HTR-8/SVneo (cell line): ENCODE results near the gene IL2RA.
A peak's percentile ranks its signal among the peaks of the same experiment; 100 is the strongest.
"Not testable (repeated sequence)": the region's sequence is repeated elsewhere in the genome, so short reads cannot be mapped to it uniquely, and the experiment has no call there.

Experiments used
- DNase-seq: peaks from one replicate; pipeline ENCODE4 v3.0.0; 2011; ENCODE audit warnings: low spot score, mixed read lengths; ENCODE audit not compliant: insufficient read length
- FAIRE-seq: peaks from 2 replicates; lab custom pipeline; 2011; peaks lifted over from hg19 to GRCh38; lab: Jason Lieb, UNC

IL2RA gene

DNA sequence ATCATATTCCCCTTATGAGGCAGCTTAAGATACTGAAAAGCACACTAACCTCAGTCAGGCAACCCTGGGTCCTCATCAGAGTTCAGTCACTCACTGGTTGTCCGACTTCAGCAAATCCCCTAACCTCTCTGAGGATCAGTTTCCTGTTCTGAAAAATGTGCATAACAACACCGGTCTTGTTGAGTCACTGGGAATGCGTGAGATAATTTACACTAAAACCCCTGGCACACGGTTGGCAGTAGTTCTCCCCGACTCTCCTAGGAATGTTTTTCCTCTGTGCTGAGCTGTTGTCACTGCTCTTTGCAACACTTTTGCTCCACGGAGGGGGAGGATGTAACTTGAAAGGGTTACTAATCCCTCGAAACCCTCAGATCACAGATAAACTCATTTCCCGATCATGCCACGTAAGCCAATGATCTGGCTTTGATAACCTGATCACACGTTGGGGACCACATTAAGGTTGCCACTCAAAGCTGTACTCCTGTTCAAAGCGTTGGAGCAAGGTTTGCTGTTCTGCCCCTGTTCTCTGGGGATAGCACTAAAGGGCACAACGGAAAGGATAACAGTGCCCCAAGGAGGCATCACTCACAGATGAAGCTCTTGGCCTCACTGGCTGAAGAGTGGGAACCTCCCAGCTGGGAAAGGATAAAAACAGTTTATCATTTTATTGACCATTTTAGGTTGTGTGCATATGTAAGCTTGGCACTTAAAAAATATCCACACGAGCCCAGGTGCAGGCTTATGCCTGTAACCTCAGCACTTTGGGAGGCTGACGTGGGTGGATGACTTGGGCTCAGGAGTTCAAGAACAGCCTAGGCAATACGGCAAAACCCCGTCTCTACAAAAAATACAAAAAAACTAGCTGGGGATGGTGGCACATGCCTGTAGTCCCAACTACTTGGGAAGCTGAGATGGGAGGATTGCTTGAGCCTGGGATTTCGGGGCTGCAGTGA lies 21.6 kb upstream of the IL2RA start:
- FAIRE-seq (no peak), DNase-seq (no peak)

DNA sequence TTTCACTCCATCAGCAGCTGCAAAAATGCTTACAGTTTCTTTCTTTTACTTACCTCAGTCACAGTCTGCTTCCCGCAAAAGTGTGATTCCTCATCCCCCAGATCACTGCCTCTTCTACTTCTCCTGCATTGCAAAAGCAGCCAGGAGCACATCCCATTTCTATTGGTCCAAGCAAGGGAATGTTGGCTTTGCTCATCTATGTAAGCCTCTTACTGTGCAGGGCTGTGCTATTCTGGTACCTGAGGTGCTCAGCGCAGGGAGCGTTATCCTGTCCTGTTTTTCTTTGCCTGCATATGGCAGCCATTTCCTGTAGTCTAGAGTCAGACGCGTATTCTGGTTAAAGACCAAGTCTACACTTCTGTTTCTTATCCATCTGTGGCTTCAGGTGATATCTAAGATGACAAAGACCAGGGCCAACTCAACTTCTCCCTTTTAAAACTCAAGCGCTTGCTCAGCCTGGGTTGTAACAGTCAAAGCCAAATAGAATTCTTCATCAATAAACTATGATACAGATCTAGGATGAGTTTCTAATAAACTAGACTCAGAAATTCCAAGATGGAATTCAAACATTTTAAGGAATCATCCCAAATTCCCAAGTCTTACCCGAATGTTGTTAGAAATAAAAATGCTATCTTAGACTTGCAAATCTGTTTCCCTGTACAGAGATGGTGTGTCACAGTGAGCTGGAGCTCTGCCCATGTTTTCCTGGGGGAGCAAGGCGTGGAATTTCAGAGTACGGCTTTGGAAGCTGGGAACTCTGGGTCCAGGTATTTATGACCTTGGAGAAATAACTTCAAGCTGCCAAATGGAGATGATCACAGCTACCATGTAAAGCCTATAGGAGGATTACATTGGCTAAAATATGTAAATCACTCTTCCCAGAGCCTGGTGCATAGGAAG lies 20.6 kb upstream of the IL2RA start:
- FAIRE-seq, result no peak
- no peak for DNase-seq

DNA sequence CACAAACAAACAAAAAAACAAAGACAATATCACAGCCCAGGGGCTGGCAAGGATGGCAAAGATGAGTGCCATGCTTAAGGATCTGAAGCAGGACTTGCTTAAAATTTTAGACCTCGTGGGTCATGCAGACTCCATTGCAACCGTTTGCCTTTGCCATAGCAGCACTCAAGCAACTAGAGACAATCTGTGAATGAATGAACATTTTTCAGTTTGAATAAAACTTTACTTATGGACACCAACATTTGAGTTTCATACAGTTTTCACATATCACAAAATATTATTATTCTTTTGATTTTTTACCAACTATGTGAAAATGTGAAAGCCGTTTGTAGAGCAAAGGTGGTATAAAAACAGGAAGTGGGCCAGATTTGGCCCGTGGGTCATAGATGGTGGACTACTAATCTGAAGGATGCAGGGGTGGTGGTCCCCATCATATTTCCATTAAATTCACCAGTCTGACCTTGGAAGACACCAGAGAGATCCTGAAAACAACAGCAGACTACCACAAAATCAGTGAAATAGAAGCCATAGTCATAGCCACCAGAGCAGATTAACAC lies 18.3 kb upstream of the IL2RA start:
- DNase-seq, result no peak
- no peak for FAIRE-seq

DNA sequence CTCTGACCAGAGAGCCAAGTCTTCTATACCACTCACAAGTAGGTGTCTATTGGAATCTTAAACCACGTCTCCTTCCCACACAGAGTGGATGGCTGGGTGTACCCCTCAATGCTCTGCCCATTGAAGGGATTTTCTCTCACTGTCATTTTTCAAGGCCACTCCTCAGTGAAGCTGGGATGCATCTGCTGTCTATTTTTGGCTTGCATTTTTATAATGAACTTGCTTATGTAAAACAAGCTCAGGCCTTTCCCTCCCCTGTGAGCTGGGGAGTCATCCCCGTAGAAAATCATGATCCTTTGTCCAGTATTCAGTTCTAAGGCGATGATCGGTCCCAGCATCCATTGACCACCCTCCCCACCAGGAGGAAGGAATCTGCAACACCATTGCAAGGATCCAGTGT lies 16.9 kb upstream of the IL2RA start:
- FAIRE-seq, result no peak
- no peak for DNase-seq

DNA sequence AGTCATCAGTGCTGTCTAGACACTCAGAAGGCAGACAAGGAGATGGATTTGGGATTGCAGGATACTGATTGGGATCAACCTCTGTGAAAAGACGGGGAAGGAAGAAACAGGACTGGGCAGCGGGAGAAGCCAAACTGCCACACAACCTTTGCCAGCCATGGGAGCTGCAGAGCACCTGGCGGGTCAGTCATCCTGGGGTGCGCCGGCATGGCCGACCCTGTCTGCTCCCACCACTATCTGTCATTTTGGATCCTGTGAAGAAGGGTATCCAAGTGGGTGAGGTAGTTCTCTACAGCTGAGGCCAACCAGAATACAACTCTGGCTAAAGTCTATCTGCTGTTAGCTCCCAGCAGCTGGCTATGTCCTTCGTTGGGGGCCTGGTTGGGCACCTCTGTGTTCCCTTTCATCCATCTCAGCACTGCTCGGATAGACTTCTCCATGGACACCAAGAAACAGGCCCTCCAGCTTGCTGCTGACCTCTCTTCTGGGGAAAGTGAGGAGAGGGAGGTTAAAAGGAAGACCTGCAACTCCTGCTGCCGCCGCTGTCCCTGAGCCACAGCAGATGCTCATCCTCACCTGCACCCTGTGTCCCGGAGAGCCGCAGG lies 15.0 kb upstream of the IL2RA start:
- no peak for FAIRE-seq
- no peak for DNase-seq

DNA sequence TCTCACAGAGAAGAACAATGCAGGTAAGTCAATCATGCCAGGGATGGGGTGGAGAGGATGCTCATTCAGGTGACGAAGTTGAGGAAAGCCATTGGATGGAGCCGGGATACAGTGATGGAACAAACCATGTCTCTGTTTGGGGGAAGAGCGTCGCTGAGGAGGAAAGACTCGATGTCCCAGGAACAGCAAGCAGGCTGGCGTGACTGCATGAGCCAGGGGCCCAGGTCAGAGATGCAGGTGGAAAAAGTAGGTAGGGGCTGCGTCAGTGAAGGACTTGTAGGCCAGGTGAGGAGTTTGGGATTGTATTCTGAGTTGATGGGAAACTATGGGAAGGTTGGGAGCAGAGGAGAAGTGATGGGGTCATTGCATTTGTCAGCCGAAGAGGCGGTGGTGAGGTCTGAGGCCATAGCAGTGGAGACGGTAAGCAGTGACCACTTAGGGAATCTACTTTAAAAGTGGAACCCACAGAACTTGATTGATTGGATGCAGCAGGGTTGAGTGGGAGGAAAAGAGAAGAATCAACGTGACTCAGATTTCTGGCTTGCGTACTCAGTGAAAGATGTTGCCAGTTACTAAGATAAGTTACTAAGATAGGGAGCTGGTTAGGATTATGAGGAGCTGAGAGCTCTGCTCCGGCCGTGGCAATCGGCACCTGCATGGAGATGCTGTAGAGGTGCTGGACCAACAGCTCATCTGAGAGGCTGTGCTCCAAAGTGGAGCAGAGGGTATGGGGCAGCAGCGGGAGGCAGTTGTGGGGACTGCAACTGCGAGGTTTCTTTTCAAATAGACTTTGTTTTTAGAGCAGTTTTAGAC lies 12.5 kb upstream of the IL2RA start:
- DNase-seq, result peak; percentile 46
- FAIRE-seq, result no peak

DNA sequence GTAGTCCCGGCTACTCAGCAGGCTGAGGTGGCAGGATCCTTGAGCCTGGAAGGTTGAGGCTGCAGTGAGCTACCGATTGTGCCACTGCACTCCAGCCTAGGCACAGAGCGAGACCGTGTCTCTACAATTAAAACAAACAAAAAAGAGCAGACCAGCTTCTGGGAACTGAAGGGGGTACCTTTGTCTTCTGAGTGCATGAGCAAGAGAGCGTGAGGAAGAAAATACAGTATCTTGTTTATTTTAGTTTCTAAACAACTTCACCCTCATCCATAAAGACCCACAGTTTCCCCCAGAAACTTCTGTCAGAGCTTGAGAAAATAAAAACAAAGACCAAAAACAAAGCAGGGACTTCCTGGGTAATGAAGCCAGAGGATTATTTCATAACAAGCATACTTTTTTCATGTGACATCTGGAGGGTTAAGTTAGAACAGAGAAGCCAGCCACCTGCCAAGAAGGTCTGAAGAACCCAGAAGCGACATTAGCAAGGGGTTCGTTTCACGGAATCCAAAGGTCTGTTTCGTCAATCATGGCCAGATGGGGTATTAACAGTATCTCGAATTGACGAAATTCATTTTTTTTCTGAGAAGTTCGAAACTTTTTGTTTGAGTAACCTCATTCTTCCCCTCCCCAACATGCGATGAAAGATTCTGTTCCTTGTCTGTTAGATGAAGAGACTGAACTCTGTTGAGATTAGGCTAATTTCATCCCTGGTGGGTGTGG lies 10.2 kb upstream of the IL2RA start:
- FAIRE-seq (no peak), DNase-seq (no peak)

DNA sequence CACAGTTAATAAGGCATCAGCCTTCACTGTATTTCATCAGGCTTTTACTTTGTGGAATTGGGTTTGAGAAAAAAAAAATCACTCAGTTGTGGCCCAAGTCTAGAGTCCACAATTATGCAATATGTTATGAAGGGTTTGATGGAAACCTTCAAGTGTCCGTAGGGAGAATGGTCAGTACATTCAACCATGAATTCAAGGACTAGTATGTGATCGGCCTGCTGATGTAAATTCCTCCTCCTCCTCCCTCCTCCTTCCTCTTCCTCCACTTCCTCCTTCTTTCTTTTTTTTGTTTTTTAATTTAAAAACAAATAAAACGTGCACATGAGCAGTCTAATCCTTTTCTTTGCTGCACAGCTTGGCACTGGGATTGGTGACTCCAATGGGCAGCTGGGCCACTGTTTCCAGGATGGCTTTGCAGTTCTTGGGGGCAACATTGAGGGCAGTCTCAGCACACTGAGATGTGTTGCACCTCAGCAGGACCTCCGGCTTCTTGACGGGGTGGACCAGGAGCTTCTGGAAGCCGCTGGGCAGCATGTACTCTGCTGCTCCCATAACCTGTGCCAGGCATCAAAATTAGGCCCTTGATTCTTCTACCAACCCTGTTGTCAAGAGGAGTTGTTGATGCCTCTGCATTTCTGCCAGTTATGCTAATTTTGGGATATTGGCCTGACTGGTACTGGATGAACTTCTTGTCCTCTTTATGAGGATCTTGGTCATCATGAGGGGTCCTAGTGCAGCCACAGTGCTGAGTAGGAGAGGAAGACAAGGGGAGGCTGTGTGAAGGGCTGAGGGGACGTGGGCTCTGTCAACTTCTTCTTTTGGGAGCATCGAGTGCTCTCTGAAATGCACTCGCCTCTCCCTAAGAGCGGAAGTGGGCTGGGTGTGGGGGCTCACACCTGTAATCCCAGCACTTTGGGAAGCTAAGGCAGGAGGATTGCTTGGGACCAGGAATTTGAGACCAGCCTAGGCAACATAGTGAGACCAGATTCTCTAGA lies 9.3 kb upstream of the IL2RA start:
- FAIRE-seq, result no peak
- DNase-seq, result no peak

DNA sequence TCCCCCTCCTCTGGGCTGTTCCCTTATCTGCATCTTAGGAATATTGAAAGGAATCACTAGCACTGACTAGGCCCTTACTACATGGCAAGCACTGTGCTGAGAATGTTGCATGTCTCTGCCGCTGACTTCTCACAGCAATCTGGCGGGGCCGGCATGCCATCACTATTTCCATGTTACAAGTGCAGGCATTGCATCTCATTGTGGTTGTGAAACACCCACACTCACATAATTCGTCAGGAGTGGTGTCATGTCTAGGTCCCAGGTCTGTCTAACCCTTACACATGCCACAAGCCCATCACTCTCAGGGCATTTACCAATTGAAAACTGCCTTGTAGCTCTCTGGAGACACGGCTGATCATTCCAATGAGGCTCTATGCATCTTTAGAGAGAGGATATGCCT lies 8.5 kb upstream of the IL2RA start:
- DNase-seq, result no peak
- FAIRE-seq, result no peak

DNA sequence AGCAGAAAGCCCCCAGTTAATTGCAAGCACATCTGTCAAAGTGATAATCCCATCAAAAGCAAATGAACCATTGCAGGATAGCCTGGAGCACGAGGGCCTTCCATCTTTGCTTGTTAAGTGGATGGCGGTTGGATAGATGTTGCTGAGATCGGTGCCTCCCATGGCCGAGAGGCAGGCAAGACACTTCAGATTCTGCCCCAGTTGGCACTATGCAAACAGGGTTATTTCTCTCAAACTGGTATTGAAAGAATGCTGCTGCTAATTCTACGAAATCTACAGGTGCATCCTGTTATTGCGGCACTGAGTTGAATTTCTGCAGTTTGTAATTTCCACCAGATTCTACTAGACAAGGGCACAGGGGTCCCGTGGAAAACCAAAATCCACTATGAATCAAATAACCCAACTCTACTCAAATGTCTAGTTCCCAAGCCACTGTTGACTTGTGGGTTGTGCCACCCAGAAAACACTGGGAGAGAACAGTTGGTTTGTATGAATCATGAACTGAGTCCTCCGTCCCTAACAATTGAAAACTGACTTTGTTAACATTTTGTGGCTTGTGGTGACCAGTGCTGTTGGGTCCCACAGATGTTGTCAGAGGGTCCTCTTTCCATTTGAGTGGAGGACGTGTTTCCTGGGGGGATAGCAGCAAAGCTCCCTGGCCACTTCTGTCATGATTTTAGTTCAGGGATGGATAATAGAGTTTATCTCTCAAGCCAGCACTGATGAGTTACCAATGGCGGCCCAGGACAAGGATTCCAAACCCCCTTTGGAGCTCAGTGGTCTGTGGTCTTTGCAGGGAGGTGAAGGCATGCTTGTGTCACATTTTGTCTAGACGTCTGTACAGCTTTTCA lies 7.1 kb upstream of the IL2RA start:
- DNase-seq, result no peak
- no peak for FAIRE-seq

DNA sequence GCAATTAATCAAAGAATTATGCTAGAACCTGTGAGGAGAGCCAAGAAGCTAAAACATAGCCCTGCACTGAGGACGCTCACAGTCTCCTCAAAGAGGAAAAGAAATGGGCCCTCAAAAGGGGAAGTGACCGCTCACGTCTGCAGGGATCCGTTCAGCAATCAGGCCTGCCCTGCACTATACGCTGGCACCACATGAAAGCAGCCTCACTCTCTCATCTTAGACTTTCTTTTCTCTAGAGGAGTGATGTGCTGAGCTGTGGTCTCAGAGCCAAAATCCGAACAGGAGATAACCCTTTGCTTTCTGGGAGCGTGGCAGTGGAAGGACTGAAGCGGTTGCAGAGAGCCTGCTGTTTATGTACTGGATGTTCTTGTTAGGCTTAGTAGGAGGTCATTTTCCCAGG lies 6.3 kb upstream of the IL2RA start:
- no peak for DNase-seq
- no peak for FAIRE-seq

DNA sequence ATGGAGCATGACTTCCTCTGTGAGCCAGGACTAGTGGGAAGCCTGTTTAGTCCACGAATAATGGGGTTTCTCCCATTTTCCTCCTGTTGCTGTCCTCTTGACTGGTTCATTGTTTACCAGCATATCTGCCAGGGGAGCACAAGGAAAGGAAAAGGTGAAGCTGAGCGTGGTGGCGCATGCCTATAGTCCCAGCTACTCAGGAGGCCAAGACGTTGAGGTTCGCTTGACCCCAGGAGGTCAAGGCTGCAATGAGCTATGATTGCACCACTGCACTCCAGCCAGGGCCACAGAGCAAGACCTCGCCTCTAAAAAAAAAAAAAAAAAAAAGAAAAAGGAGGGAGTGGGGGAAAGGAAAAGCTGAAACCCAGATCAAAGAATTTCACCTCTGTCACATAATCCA lies 5.8 kb upstream of the IL2RA start:
- FAIRE-seq, result no peak
- DNase-seq, result no peak

DNA sequence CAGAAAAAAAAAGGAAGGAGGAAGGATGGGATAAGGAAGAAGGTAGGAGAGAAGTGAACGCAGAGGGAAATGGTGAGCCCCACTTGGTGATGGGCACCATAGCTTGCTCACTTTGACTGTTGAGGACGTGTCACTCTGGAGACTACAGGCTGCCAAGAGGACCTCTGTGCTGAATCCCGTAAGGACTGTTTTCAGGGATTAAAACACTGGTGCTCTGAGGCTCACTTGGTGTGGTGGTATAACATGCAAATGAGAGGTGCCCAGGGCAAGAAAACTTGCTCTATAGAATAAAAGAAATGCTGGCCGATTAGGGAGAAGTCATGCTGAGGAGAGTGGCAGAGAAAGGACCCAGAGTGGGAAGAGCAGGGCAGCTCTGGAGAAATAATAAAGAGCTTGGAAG lies 5.3 kb upstream of the IL2RA start:
- FAIRE-seq, result no peak
- no peak for DNase-seq

DNA sequence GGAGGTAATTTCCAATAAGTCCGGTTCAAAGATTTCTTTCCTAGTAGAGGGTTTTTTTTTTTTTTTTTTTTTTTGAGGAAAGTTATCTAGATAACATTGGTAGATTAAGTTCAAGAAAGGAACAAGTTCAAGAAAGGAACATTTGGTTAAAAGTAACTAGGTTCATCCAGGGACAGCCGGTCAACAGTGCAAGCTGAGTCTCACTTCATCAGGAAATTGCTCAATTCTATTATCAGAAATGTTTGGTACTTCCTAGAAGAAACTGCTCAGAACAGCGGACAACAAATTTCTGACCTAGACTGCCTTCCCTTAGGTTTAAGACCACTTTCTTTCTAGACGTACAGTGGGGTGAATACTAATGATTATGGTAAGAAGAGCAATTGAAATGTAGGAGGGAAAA lies 3.7 kb upstream of the IL2RA start:
- no peak for DNase-seq
- FAIRE-seq, result no peak

DNA sequence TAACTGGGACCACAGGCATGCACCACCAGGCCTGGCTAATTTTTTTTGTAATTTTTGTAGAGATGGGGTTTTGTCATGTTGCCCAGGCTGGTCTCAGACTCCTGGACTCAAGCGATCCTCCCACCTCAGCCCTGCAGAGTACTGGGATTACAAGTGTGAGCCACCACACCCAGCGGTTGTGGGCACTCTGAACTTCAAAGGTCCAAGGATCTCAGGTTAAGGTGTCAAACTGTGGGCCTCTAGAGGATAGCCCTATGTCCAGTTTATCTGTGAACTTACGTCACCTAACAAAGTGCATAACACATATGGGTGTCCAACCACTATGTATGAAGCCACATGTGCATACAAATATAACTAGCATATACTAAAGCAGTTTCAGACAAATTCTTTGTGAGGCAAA lies 3.2 kb upstream of the IL2RA start:
- FAIRE-seq, result no peak

DNA sequence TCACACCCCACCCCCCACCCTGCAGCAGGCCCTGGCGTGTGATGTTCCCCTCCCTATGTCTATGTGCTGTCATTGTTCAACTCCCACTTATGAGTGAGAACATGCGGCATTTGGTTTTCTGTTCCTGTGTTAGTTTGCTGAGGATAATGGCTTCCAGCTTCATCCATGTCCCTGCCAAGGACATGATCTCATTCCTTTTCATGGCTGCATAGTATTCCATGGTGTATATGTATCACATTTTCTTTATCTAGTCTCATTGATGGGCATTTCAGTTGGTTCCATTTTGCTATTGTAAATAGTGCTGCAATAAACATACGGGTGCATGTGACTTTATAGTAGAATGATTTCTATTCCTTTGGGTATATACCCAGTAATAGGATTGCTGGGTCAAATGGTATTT lies 2.6 kb upstream of the IL2RA start:
- not testable (repeated sequence) for FAIRE-seq, DNase-seq

More for the DNA sequence above, 3.2 kb upstream of the IL2RA start:
- no peak for DNase-seq

DNA sequence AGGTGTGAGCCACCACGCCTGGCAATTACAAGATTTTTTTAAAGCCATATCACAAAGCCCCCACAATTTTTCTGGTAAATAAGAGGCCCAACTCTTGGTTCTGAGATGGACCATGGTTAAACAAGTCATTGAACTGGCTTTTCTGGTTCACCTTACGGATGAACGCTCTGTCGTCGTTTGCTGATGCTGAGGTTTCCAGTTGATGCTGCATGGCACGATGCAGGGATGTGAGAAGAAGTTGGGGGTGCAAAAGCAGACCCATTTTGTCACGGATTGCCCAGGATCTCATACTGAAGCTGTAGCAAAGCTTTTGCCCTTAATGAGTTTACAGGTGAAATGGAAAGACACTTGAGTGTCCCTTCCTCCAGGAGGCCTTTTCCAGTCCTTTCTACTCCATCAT lies 2.0 kb upstream of the IL2RA start:
- no peak for FAIRE-seq
- no peak for DNase-seq
